ENCODE results near the gene TTLL10. TPM values are rescaled to one million over a fixed set of nuclear protein-coding genes. Genes with fewer than 3 reads are reported as not detected.

TTLL10 gene
- total RNA-seq, 8 experiments from 2014 or later, result 0.43 to 0.59 TPM; not detected in 6

- in situ Hi-C loops (cut with MboI; ENCODE audit: low pct_unique_long_range_greater_than_20kb in 2 of 9, low sequenced_read_pairs in 9 of 9, unreplicated experiment in 9 of 9), result no loop called here
- ATAC-seq (replicated peaks in 6 of 8), result peak; percentile 7 to 66 (median 36)
- peaks cover 14 to 21% of the 10 kb centered on the region in 2 donors for H3K4me1 ChIP-seq (replicated peaks in 1 of 2)
- no peak within 1 kb of the TSS for H3K27ac ChIP-seq
- H3K4me3 ChIP-seq, result no peak within 1 kb of the TSS
- WGBS, 10 experiments, result 5 to 6% methylated on average over 8 to 12 of the region's 74 CpGs; no CpG with 5 or more reads in 8 of the 10 experiments
These were observed 73.1 kb downstream of the TTLL10 start, which contains the start of gene C1QTNF12 for GRCh38 chr1:1246577-1247340. Gene C1QTNF12 (minus strand): TSS chr1:1246722. CDS start chr1:1246690, 32 bp downstream.

GRCh38 chr1:1247341-1247913 lies 73.7 kb downstream of the TTLL10 start:
- Histone ChIP-seq H3K27ac (no peak overlapping the region), H3K4me1 (replicated peaks in 1 of 2) (peaks cover 14 to 21% of the 10 kb centered on the region in 2 donors), H3K4me3 (no peak overlapping the region)
- in situ Hi-C loops (cut with MboI; ENCODE audit: low pct_unique_long_range_greater_than_20kb in 2 of 9, low sequenced_read_pairs in 9 of 9, unreplicated experiment in 9 of 9), result no loop called here
- ATAC-seq (replicated peaks in 6 of 8), result peak in 2 of 8 experiments; percentile 1 to 6
- 0 to 90% (median 64%) methylated on average over 1 to 17 of the region's 25 CpGs; no CpG with 5 or more reads in 5 of the 10 experiments for WGBS, 10 experiments

Other genes with a start within 250 kb of the TTLL10 start
- gene SAMD11, start 250.0 kb upstream of the TTLL10 start, total RNA-seq, result 10 to 100 TPM in 3 of 8 experiments, 1 to 10 TPM in 4, under 1 TPM in 1; 0.29 to 30.4 (median 3.2) TPM
- 100 to 1,000 TPM in 2 of 8 experiments, 10 to 100 TPM in 6; 41.5 to 126 (median 85.5) TPM for gene NOC2L, start 214.6 kb upstream of the TTLL10 start, total RNA-seq
- gene KLHL17, start 213.3 kb upstream of the TTLL10 start, total RNA-seq, result 10 to 100 TPM in 2 of 8 experiments, 1 to 10 TPM in 6; 4.1 to 24.6 (median 7.3) TPM
- under 1 TPM in 3 of 8 experiments, not detected in 5; 0.15 to 0.31 (median 0.24) TPM for gene PLEKHN1, start 207.4 kb upstream of the TTLL10 start, total RNA-seq
- 1 to 10 TPM in 1 of 8 experiments, under 1 TPM in 6, not detected in 1; 0.05 to 1.7 (median 0.20) TPM for gene PERM1, start 191.8 kb upstream of the TTLL10 start, total RNA-seq
- gene HES4, start 173.8 kb upstream of the TTLL10 start, total RNA-seq, result 100 to 1,000 TPM in 1 of 8 experiments, 10 to 100 TPM in 4, 1 to 10 TPM in 2, under 1 TPM in 1; 0.45 to 100 (median 43.1) TPM
- gene ISG15, start 160.4 kb upstream of the TTLL10 start, total RNA-seq, result 100 to 1,000 TPM in 2 of 8 experiments, 10 to 100 TPM in 6; 18.6 to 398 (median 26.2) TPM
- 100 to 1,000 TPM in 1 of 8 experiments, 10 to 100 TPM in 7; 27.0 to 120 (median 64.2) TPM for gene AGRN, start 153.8 kb upstream of the TTLL10 start, total RNA-seq
- gene RNF223, start 99.6 kb upstream of the TTLL10 start, total RNA-seq, result under 1 TPM in 4 of 8 experiments, not detected in 4; 0.05 to 0.95 (median 0.13) TPM
- 10 to 100 TPM in 3 of 8 experiments, 1 to 10 TPM in 5; 5.8 to 17.9 (median 9.7) TPM for gene C1orf159, start 57.8 kb upstream of the TTLL10 start, total RNA-seq
- under 1 TPM in 2 of 8 experiments, not detected in 6; 0.24 to 0.49 TPM for gene TNFRSF18, start 32.7 kb downstream of the TTLL10 start, total RNA-seq
- under 1 TPM in 6 of 8 experiments, not detected in 2; 0.18 to 1.00 (median 0.25) TPM for gene TNFRSF4, start 40.3 kb downstream of the TTLL10 start, total RNA-seq
- gene SDF4, start 58.1 kb downstream of the TTLL10 start, total RNA-seq, result 100 to 1,000 TPM in 3 of 8 experiments, 10 to 100 TPM in 5; 53.9 to 202 (median 76.8) TPM
- 10 to 100 TPM in 7 of 8 experiments, 1 to 10 TPM in 1; 9.7 to 36.9 (median 19.7) TPM for gene B3GALT6, start 58.4 kb downstream of the TTLL10 start, total RNA-seq
- gene C1QTNF12, start 72.8 kb downstream of the TTLL10 start, total RNA-seq, result 1 to 10 TPM in 6 of 8 experiments, under 1 TPM in 1, not detected in 1; 0.99 to 6.1 (median 1.8) TPM
- 10 to 100 TPM; 34.4 to 62.7 (median 46.5) TPM for gene UBE2J2, start 100.0 kb downstream of the TTLL10 start, total RNA-seq
- gene SCNN1D, start 106.6 kb downstream of the TTLL10 start, total RNA-seq, result 1 to 10 TPM; 1.8 to 6.9 (median 3.2) TPM
- gene ACAP3, start 134.1 kb downstream of the TTLL10 start, total RNA-seq, result 10 to 100 TPM; 23.9 to 88.9 (median 48.9) TPM
- gene PUSL1, start 134.7 kb downstream of the TTLL10 start, total RNA-seq, result 10 to 100 TPM; 12.0 to 45.8 (median 22.4) TPM
- gene INTS11, start 150.8 kb downstream of the TTLL10 start, total RNA-seq, result 100 to 1,000 TPM in 4 of 8 experiments, 10 to 100 TPM in 4; 67.5 to 142 (median 103) TPM
- gene CPTP, start 150.9 kb downstream of the TTLL10 start, total RNA-seq, result 10 to 100 TPM; 11.2 to 22.4 (median 13.4) TPM
- gene TAS1R3, start 157.4 kb downstream of the TTLL10 start, total RNA-seq, result 1 to 10 TPM in 6 of 8 experiments, under 1 TPM in 2; 0.65 to 2.3 (median 1.2) TPM
- 10 to 100 TPM; 47.8 to 81.4 (median 56.8) TPM for gene DVL1, start 175.5 kb downstream of the TTLL10 start, total RNA-seq
- 100 to 1,000 TPM in 2 of 8 experiments, 10 to 100 TPM in 6; 13.2 to 115 (median 34.5) TPM for gene MXRA8, start 184.7 kb downstream of the TTLL10 start, total RNA-seq
- gene AURKAIP1, start 201.3 kb downstream of the TTLL10 start, total RNA-seq, result 100 to 1,000 TPM in 7 of 8 experiments, 10 to 100 TPM in 1; 85.0 to 210 (median 152) TPM
- gene CCNL2, start 225.5 kb downstream of the TTLL10 start, total RNA-seq, result 100 to 1,000 TPM in 7 of 8 experiments, 10 to 100 TPM in 1; 99.6 to 392 (median 163) TPM
- gene MRPL20, start 233.4 kb downstream of the TTLL10 start, total RNA-seq, result 100 to 1,000 TPM; 127 to 221 (median 160) TPM
- 1 to 10 TPM in 2 of 8 experiments, under 1 TPM in 6; 0.21 to 1.9 (median 0.61) TPM for gene ANKRD65, start 247.4 kb downstream of the TTLL10 start, total RNA-seq